HT1080 (cell line): ENCODE data around the gene PRSS1. TPM values are rescaled to one million over a fixed set of nuclear protein-coding genes. Genes with fewer than 3 reads are reported as not detected.
A peak's percentile ranks its signal among the peaks of the same experiment; 100 is the strongest.
"Not testable (repeated sequence)": the region's sequence is repeated elsewhere in the genome, so short reads cannot be mapped to it uniquely, and the experiment has no call there.

Source experiments
- DNase-seq: peaks from one replicate; pipeline ENCODE4 v3.0.0-alpha.2; 2015; ENCODE audit warnings: low read depth
- total RNA-seq: library from RNA; depleted of rRNA; stranded (reverse); fragments of >200 nt; shearing (Covaris generic); gene quantifications from 2 replicates; pipeline ENCODE4 v1.2.3, GENCODE V29; 2014

PRSS1 gene
- total RNA-seq, 1 experiment from 2014 or later = not detected

GRCh38 chr7:142745745-142746144 is 3.5 kb upstream of the PRSS1 start:
- DNase-seq = no peak

DNA sequence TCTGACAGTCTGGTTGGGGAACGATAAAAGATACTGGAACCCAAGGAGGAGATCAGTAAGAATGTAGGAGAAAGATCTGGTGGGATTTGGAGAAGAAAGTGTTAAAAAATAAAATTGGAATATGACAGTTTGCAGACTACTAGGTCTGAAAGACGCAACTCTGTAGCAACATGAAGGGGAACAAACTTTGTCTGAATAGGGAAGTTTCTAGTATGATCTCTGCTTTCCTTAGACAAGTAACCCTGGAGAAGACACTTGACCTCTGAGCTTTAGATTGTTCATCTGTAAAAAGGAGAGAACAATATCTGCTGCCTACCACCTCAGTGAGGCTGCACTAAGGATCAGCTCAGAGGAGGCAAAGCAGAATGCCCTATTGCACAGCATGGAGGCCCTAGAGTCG is 3.0 kb upstream of the PRSS1 start:
- no peak for DNase-seq

GRCh38 chr7:142748410-142748809 is 862 bp upstream of the PRSS1 start:
- not testable (repeated sequence) for DNase-seq

DNA sequence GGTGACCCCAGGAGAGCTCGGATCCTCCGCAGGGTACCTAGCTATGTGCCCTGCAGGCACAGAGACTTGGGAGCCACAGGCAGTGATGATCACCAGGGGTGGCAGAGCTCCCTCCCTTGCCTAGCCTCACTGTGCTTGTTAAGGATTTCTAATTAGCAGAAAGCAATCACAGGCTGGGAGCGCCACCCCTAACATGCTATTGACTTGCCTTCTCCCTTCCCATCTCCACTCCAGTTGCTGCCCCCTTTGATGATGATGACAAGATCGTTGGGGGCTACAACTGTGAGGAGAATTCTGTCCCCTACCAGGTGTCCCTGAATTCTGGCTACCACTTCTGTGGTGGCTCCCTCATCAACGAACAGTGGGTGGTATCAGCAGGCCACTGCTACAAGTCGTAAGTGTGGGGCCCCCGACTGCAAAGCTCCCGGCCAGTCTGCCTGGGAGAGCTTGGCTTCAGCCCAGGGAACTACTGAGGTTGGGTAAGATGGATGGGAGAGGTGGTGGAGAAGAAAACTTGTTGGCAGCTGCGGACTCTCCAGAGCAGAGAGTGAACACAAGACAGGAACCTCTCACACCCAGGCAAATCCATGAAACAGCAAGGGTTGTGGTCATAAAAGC is 1.2 kb downstream of the PRSS1 start:
- DNase-seq = no peak

DNA sequence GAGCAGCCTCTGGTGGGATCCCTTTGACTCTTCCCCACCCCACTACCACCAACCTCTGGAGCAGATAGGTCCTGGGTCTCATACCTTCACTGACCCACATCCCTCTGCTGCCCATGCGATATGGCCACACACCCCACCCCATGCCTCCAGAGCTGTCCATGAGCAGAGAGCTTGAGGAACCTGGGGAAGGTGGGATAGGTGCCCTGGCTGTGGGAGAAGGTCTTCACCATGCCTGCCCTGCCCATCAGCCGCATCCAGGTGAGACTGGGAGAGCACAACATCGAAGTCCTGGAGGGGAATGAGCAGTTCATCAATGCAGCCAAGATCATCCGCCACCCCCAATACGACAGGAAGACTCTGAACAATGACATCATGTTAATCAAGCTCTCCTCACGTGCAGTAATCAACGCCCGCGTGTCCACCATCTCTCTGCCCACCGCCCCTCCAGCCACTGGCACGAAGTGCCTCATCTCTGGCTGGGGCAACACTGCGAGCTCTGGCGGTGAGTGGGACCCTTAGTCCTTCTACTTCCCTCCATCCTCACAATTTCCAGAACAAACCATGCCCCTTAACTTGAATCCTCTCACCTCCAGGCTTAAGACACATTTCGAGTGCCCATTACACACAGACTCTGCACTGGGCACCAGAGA is 2.4 kb downstream of the PRSS1 start:
- DNase-seq = not testable (repeated sequence)

GRCh38 chr7:142752376-142753225 is 3.3 kb downstream of the PRSS1 start:
- no peak for DNase-seq

DNA sequence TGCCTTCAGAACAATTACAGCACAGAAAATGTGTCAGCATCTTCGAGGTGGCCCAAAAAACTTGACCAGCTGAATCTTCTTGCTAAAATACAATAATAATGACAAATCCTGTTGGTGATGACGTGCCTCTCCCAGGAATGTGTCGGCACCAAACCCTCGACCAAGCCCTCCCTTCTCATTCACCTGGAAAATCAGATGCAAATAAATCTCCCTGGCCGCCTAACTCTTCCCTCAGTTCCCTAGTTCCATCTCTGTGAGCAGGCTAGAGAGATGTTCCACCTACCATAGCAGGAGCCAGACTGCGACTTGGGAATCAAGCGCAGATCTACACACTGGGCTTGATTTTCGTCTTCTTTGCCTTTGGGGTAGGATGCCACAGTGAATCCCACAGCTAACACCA is 4.1 kb downstream of the PRSS1 start:
- DNase-seq = peak; percentile 27

GRCh38 chr7:142753925-142754491 is 4.7 kb downstream of the PRSS1 start:
- DNase-seq = not testable (repeated sequence)

DNA sequence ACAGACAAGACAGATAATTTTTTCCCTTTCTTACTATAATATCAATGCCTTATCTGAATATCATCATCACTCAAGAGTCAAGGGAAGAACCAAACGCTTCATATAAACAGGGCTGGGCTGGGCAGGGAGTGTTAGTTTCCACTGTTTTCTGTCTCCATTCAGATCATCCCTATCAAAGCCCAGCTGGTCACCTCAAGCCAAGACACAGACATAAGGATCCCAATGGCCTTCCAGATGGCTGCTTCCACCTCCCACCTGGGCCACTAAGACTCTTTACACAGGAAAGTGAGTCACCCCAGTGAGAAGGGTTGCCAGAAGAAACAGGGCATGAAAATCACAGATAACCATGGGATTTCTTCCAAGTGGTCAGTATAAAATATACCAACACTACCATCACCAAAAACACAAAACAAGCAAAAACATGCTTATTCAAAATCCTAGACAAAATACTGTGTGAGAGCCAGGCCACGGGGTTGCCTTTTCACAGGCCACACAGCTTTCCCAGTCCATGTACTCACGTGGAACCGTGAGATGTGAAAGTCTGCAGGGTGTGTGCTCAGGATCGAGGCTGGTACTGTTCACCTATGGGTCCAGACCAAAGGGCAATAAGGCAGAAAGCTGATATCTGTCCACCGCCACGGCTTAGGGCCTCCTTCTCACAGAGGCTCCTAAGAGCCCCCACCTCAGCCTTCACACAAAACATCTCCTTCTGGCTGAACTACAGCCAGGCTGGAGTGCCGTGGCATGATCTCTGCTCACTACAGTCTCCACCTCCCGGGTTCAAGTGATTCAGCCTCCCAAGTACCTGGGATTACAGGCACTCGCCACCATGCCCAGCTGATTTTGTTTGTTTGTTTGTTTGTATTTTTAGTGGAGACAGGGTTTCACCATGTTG is 5.7 kb downstream of the PRSS1 start:
- peak; percentile 41 for DNase-seq

DNA sequence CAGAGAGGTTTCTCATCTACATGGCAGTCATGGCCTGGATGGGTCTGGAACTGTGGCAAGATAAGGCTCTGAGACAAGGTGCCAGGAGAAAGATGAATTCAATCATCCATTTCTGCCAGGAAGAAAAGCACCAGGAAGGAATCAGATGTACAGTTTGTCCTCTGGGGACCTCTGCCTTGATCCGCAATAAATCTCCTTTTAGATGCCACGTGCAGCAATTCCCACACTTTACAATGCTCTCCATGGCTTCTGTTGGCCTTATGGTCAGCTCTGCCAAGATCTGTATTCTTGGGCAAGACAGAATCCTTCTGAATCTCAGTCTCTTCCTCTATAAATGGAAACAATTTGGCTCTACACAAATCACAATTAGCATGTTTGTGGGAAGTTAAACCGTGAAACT is 9.0 kb downstream of the PRSS1 start:
- not testable (repeated sequence) for DNase-seq

DNA sequence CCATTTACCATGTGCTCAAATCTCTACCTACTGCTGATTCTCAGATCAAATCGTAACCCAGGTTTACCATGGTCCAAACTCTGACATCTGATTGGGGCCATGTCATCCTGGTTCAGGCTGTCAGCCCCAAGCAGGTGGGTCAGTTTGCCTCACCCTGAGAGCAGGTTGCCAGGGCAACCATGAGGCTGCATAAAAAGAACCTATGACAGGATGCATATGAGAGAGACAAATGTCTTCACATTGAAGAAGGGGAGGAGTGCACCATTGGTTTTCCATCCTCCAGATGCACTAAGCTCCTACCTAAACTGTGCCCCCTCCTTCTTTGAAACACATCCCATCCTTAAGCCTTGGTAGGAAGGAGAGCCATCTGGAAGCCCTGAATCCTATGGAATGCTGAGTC is 10.2 kb downstream of the PRSS1 start:
- DNase-seq = no peak

DNA sequence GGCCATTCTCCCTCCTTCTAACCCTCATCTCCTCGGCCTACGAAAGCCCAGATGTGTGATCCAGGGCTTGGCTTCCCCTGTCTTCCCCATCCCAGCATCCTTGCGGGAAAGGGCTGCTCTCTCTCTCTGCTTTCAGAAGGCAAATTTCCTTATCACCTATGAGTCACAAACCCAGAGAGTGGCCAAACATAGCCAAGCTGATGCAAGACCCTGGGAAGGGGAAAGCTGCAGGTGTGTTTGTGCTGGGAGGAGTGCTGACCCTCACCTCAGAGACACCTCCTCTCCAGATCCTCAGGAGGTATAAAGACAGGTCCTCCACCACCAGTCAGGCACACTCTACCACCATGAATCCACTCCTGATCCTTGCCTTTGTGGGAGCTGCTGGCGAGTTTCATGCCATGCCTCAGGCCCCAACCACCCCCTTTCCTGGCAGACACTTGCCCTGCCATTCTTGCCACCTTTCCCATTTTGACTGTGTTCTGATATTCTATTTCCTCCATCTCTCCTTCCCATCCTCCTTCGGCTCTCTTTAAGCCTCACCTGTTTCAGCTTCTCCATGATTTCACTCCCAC is 10.9 kb downstream of the PRSS1 start:
- no peak for DNase-seq

DNA sequence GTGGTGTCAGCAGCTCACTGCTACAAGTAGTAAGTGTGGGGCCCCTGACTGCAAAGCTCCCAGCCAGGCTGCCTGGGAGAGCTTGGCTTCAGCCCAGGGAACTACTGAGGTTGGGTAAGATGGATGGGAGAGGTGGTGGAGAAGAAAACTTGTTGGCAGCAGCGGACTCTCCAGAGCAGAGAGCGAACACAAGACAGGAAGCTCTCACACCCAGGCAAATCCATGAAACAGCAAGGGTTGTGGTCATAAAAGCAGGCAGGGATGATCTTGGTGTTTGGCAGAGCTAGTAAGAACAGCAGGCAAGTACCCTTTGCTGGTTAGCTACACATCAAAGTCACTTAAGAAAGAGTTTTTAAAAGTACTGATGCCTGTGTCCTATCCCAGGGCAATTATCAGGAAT is 12.3 kb downstream of the PRSS1 start:
- not testable (repeated sequence) for DNase-seq

DNA sequence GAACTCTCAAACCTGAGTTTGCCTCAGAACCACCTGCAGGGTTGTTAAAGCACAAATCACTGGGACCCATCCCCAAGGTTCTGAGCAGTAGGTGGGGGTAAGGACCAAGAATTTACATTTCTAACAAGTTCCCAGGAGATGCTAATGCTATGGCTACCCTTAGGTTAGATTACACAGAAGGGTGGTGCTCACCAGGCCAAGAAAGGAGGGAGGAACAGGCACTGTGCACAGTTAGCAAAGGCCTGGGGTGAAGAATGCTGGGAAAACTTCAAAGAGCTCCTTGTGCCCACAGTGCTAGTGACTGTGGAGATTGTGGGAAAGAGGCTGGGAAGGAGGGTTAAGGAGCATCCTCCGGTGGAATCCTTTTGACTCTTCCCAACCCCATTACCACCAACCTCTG is 12.8 kb downstream of the PRSS1 start:
- no peak for DNase-seq

DNA sequence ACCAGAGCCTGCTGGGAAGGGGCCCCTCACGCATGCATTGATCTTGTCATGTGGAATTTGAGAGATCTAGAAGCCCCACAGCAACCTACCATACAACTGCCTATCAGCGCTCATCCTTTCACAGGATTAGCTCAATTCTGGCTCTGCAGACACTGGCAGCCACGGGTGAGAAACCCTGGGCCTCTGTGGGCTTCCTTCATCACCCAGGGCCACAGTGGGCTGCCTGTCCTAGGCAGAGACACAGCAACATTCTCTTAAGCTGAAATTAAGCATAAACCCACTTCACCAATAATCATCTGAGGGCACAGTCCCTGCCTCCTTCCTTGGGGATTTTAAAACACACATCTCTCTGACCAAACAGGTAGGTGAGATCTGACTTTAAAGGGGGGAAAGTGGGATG is 18.2 kb downstream of the PRSS1 start:
- DNase-seq = no peak

- no peak for DNase-seq
These were observed 18.6 kb downstream of the PRSS1 start for GRCh38 chr7:142767861-142768260.

GRCh38 chr7:142768885-142769284 is 19.6 kb downstream of the PRSS1 start:
- DNase-seq = not testable (repeated sequence)

DNA sequence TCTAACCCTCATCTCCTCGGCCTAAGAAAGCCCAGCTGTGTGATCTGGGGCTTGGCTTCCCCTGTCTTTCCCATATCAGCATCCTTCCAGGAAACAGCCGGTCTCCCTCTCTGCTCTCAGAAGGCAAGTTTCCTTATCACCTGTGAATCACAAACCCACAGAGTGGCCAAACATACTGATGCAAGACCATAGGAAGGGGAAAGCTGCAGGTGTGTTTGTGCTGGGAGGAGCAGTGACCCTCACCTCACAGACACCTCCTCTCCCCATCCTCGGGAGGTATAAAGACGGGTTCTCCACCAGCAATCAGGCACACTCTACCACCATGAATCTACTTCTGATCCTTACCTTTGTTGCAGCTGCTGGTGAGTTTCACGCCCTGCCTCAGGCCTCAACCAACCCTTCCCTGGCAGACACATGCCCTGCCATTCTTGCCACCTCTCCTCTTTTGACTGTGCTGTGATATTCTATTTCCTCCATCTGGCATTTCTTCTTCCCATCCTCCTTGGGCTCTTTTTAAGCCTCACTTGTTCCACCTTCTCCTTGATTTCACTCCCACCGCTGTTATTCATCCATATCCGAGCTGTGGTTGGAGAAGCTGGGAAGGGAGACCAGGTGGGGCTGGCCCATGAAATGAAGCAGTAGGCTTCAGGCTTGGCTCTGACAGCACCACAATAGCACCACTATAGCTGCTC is 21.5 kb downstream of the PRSS1 start, which contains the start of gene PRSS2:
Gene PRSS2 (plus strand): TSS at position 310 of the 692 bp plus-strand sequence. CDS start 13 bp downstream, at position 323.
- no peak for DNase-seq

DNA sequence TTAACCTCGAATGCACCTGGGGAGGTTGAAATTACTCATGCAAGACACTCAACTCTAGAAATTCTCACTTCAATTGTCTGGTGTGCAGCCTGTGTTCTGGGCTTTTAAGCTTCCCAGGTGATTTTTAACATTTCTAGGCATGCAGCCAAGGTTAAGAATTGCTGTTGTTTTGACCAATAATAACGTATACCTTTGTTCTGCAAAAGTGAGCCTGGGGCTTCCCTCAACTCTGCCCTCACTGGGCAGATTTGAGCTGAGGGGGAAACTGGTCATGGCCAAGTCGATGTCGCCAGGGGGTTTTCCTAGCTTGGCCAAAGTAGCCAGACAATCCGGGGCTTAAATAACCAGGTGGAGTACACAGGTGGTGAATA is 22.1 kb downstream of the PRSS1 start:
- no peak for DNase-seq

DNA sequence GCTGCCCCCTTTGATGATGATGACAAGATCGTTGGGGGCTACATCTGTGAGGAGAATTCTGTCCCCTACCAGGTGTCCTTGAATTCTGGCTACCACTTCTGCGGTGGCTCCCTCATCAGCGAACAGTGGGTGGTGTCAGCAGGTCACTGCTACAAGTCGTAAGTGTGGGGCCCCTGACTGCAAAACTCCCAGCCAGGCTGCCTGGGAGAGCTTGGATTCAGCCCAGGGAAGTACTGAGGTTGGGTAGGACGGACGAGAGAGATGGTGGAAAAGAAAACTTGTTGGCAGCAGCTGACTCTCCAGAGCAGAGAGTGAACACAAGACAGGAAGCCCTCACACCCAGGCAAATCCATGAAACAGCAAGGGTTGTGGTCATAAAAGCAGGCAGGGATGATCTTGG is 22.8 kb downstream of the PRSS1 start:
- DNase-seq = no peak
